NCI-H345 treated with DMSO at 0.1 percent for 48 hours (cell line): Measurements from ENCODE around the gene SUFU.
"Not testable (repeated sequence)": the region's sequence is repeated elsewhere in the genome, so short reads cannot be mapped to it uniquely, and the experiment has no call there.

Experiments used
- DNase-seq: peaks from one replicate; lab custom pipeline; 2025; ENCODE audit not compliant: unreplicated experiment; lab: John Stamatoyannopoulos, UW

The SUFU gene

GRCh38 chr10:102648889-102649796 lies 145.4 kb downstream of the SUFU start:
- DNase-seq = no peak

GRCh38 chr10:102649797-102650654 lies 146.3 kb downstream of the SUFU start:
- no peak for DNase-seq

GRCh38 chr10:102650655-102651454 lies 147.1 kb downstream of the SUFU start:
- no peak for DNase-seq

- DNase-seq = no peak
Observed at GRCh38 chr10:102651455-102652169, 147.8 kb downstream of the SUFU start.

GRCh38 chr10:102652170-102652916 lies 148.6 kb downstream of the SUFU start:
- no peak for DNase-seq

GRCh38 chr10:102653060-102653459 lies 149.3 kb downstream of the SUFU start:
- no peak for DNase-seq

GRCh38 chr10:102654566-102654965 lies 150.8 kb downstream of the SUFU start:
- DNase-seq = no peak

GRCh38 chr10:102654969-102655368 lies 151.2 kb downstream of the SUFU start:
- DNase-seq = no peak

- DNase-seq = no peak
Observed at GRCh38 chr10:102656026-102656425, 152.3 kb downstream of the SUFU start.

- DNase-seq = no peak
Observed at GRCh38 chr10:102656791-102657371, 153.1 kb downstream of the SUFU start.

- no peak for DNase-seq
Observed at GRCh38 chr10:102657451-102657850, 153.7 kb downstream of the SUFU start.

- no peak for DNase-seq
Observed at GRCh38 chr10:102657984-102658724, 154.4 kb downstream of the SUFU start.

GRCh38 chr10:102658802-102659201 lies 155.0 kb downstream of the SUFU start:
- no peak for DNase-seq

- no peak for DNase-seq
Observed at GRCh38 chr10:102660888-102661657, 157.3 kb downstream of the SUFU start.

- no peak for DNase-seq
Observed at GRCh38 chr10:102661658-102662028, 157.9 kb downstream of the SUFU start.

GRCh38 chr10:102665904-102666509 lies 162.2 kb downstream of the SUFU start:
- no peak for DNase-seq

GRCh38 chr10:102667411-102667810 lies 163.6 kb downstream of the SUFU start:
- DNase-seq = not testable (repeated sequence)
